ENCODE data around the gene RAB8A.

Gene RAB8A

GRCh38 chr19:16113727-16114126 lies 2.0 kb downstream of the RAB8A start:
- DNase-seq = no peak

- no peak for DNase-seq
These were observed 3.8 kb downstream of the RAB8A start for GRCh38 chr19:16115301-16116039.

- no peak for DNase-seq
These were observed 4.4 kb downstream of the RAB8A start for GRCh38 chr19:16116067-16116466.

GRCh38 chr19:16117594-16118033 lies 5.9 kb downstream of the RAB8A start:
- DNase-seq = no peak

GRCh38 chr19:16118489-16119033 lies 6.9 kb downstream of the RAB8A start:
- DNase-seq = peak; percentile 46 to 48

GRCh38 chr19:16119075-16119857 lies 7.6 kb downstream of the RAB8A start:
- DNase-seq = peak in 1 of 2 donors; percentile 26

GRCh38 chr19:16121141-16121540 lies 9.5 kb downstream of the RAB8A start:
- DNase-seq = no peak

GRCh38 chr19:16121967-16122366 lies 10.3 kb downstream of the RAB8A start:
- DNase-seq = no peak

GRCh38 chr19:16124953-16125352 lies 13.3 kb downstream of the RAB8A start:
- DNase-seq = no peak

- no peak for DNase-seq
These were observed 14.2 kb downstream of the RAB8A start for GRCh38 chr19:16125737-16126495.

GRCh38 chr19:16127080-16127479 lies 15.4 kb downstream of the RAB8A start:
- DNase-seq = no peak

- no peak for DNase-seq
These were observed 16.2 kb downstream of the RAB8A start for GRCh38 chr19:16127776-16128371.

GRCh38 chr19:16131648-16132047 lies 20.0 kb downstream of the RAB8A start:
- DNase-seq = no peak

- DNase-seq = no peak
These were observed 22.1 kb downstream of the RAB8A start for GRCh38 chr19:16133818-16134217.

- no peak for DNase-seq
These were observed 22.8 kb downstream of the RAB8A start for GRCh38 chr19:16134510-16134909.

GRCh38 chr19:16135430-16136127 lies 23.9 kb downstream of the RAB8A start:
- no peak for DNase-seq

GRCh38 chr19:16136185-16136999 lies 24.7 kb downstream of the RAB8A start:
- DNase-seq = no peak

- no peak for DNase-seq
These were observed 28.1 kb downstream of the RAB8A start for GRCh38 chr19:16139752-16140151.

GRCh38 chr19:16141043-16141442 lies 29.4 kb downstream of the RAB8A start:
- DNase-seq = no peak

- DNase-seq = no peak
These were observed 30.4 kb downstream of the RAB8A start for GRCh38 chr19:16142032-16142580.

All from stimulated activated CD4-positive, alpha-beta T cell treated with anti-CD3 and anti-CD28 coated beads, Interleukin-2, amount 100 ng/mL, for 48 hours (primary cell).